Measurements from ENCODE around the gene ROBO4.

DNA sequence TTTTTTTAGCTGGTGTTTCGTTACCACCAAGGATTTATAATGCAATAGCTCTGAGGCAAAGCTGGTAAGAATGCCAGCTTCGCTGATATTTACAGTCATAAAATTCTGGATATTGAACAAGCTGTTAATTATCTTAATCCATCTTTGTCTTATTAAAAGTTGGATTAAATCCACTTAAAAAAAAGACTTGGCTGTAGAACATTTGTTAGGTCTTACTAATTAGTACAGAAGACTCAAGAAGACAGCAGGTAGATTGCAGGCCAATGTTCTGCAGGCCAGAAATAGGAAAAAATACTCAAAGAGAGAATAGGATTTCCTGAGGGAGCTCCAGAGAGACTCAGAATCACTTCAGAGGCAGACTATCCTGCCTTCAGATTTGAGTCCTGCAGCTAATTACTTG lies 7.5 kb downstream of the ROBO4 start:
- TF ChIP-seq, protein P1, sequence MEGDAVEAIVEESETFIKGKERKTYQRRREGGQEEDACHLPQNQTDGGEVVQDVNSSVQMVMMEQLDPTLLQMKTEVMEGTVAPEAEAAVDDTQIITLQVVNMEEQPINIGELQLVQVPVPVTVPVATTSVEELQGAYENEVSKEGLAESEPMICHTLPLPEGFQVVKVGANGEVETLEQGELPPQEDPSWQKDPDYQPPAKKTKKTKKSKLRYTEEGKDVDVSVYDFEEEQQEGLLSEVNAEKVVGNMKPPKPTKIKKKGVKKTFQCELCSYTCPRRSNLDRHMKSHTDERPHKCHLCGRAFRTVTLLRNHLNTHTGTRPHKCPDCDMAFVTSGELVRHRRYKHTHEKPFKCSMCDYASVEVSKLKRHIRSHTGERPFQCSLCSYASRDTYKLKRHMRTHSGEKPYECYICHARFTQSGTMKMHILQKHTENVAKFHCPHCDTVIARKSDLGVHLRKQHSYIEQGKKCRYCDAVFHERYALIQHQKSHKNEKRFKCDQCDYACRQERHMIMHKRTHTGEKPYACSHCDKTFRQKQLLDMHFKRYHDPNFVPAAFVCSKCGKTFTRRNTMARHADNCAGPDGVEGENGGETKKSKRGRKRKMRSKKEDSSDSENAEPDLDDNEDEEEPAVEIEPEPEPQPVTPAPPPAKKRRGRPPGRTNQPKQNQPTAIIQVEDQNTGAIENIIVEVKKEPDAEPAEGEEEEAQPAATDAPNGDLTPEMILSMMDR (IDR thresholded peaks at IDR 0.05): no peak
- no peak for TF ChIP-seq POLR2A (IDR thresholded peaks at IDR 0.05)
